ENCODE measurements around the gene PPP6R3. TPM values are rescaled to one million over a fixed set of nuclear protein-coding genes. Genes with fewer than 3 reads are reported as not detected.

Gene PPP6R3
- total and polyA plus RNA-seq, 10 of the 15 experiments (the other 5 are each of a cell fraction or from before 2014, with no cell fraction given), result 12.4 to 123 (median 74.1) TPM

GRCh38 chr11:68460741-68461574 lies at the start of gene PPP6R3 (continued):
- TF ChIP-seq ZSCAN29 (IDR thresholded peaks at IDR 0.05) (no peak), ZNF207 (IDR thresholded peaks at IDR 0.05; ENCODE audit: borderline replicate concordance) (0 out of 2 replicates have a peak, but pooled peaks have one; percentile 47), HDGF (IDR thresholded peaks at IDR 0.05) (no peak), RFX5 (IDR thresholded peaks at IDR 0.05; ENCODE audit: low read depth, low read length) (no peak), SMAD1 (IDR thresholded peaks at IDR 0.05; ENCODE audit: low read depth, partially characterized antibody) (no peak), IKZF2 (IDR thresholded peaks at IDR 0.05) (no peak), MLLT1 (IDR thresholded peaks at IDR 0.05) (no peak), CHD4 (IDR thresholded peaks at IDR 0.05) (no peak), CHD1 (IDR thresholded peaks at IDR 0.05; ENCODE audit: low read depth, low read length) (no peak), ZZZ3 (IDR thresholded peaks at IDR 0.05; ENCODE audit: control insufficient read depth, insufficient read length, low read depth) (no peak), NFIC (IDR thresholded peaks at IDR 0.05; ENCODE audit: low read depth, low read length) (no peak), IKZF1 (conservative IDR thresholded peaks at IDR 0.05) (peak; percentile 78), NR2C1 (IDR thresholded peaks at IDR 0.05) (no peak), PAX8 (IDR thresholded peaks at IDR 0.05) (no peak), GATAD2B (conservative IDR thresholded peaks at IDR 0.05; ENCODE audit: low read depth) (peak; percentile 85)
- TF ChIP-seq, protein P1, sequence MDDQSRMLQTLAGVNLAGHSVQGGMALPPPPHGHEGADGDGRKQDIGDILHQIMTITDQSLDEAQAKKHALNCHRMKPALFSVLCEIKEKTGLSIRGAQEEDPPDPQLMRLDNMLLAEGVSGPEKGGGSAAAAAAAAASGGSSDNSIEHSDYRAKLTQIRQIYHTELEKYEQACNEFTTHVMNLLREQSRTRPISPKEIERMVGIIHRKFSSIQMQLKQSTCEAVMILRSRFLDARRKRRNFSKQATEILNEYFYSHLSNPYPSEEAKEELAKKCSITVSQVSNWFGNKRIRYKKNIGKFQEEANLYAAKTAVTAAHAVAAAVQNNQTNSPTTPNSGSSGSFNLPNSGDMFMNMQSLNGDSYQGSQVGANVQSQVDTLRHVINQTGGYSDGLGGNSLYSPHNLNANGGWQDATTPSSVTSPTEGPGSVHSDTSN (IDR thresholded peaks at IDR 0.05; ENCODE audit: insufficient replicate concordance, low read depth, low read length), result no peak
- TF ChIP-seq, protein P2, sequence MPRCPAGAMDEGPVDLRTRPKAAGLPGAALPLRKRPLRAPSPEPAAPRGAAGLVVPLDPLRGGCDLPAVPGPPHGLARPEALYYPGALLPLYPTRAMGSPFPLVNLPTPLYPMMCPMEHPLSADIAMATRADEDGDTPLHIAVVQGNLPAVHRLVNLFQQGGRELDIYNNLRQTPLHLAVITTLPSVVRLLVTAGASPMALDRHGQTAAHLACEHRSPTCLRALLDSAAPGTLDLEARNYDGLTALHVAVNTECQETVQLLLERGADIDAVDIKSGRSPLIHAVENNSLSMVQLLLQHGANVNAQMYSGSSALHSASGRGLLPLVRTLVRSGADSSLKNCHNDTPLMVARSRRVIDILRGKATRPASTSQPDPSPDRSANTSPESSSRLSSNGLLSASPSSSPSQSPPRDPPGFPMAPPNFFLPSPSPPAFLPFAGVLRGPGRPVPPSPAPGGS (IDR thresholded peaks at IDR 0.05; ENCODE audit: borderline replicate concordance, insufficient read depth, low read depth, low read length, poor library complexity, severe bottlenecking), result no peak
- TF ChIP-seq, protein P3, sequence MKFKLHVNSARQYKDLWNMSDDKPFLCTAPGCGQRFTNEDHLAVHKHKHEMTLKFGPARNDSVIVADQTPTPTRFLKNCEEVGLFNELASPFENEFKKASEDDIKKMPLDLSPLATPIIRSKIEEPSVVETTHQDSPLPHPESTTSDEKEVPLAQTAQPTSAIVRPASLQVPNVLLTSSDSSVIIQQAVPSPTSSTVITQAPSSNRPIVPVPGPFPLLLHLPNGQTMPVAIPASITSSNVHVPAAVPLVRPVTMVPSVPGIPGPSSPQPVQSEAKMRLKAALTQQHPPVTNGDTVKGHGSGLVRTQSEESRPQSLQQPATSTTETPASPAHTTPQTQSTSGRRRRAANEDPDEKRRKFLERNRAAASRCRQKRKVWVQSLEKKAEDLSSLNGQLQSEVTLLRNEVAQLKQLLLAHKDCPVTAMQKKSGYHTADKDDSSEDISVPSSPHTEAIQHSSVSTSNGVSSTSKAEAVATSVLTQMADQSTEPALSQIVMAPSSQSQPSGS (IDR thresholded peaks at IDR 0.05; ENCODE audit: low read length), result no peak
- TF ChIP-seq, protein P4, sequence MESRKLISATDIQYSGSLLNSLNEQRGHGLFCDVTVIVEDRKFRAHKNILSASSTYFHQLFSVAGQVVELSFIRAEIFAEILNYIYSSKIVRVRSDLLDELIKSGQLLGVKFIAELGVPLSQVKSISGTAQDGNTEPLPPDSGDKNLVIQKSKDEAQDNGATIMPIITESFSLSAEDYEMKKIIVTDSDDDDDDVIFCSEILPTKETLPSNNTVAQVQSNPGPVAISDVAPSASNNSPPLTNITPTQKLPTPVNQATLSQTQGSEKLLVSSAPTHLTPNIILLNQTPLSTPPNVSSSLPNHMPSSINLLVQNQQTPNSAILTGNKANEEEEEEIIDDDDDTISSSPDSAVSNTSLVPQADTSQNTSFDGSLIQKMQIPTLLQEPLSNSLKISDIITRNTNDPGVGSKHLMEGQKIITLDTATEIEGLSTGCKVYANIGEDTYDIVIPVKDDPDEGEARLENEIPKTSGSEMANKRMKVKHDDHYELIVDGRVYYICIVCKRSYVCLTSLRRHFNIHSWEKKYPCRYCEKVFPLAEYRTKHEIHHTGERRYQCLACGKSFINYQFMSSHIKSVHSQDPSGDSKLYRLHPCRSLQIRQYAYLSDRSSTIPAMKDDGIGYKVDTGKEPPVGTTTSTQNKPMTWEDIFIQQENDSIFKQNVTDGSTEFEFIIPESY (IDR thresholded peaks at IDR 0.05), result no peak
- TF ChIP-seq, protein P5, sequence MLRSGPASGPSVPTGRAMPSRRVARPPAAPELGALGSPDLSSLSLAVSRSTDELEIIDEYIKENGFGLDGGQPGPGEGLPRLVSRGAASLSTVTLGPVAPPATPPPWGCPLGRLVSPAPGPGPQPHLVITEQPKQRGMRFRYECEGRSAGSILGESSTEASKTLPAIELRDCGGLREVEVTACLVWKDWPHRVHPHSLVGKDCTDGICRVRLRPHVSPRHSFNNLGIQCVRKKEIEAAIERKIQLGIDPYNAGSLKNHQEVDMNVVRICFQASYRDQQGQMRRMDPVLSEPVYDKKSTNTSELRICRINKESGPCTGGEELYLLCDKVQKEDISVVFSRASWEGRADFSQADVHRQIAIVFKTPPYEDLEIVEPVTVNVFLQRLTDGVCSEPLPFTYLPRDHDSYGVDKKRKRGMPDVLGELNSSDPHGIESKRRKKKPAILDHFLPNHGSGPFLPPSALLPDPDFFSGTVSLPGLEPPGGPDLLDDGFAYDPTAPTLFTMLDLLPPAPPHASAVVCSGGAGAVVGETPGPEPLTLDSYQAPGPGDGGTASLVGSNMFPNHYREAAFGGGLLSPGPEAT (IDR thresholded peaks at IDR 0.05; ENCODE audit: low read depth), result no peak
